Measurements from ENCODE around the gene FTSJ1.
"Not testable (repeated sequence)": the region's sequence is repeated elsewhere in the genome, so short reads cannot be mapped to it uniquely, and the experiment has no call there.

The FTSJ1 gene

DNA sequence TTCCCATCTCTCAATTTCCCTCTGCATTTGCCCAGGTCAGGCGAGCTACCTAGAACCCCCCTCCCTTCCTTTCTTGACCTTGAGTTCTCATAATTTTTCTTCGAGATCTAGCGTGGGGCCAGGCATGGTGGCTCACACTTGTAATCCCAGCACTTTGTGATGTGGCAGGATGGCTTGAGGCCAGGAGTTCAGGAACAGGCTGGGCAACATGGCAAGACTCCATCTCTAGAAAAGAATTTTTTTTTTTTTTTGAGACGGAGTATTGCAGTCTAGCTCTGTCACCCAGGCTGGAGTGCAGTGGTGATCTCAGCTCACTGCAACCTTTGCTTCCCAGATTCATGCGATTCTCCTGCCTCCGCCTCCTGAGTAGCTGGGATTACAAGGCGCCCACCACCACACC, 28.3 kb downstream of the FTSJ1 start:
- no peak for DNase-seq

DNA sequence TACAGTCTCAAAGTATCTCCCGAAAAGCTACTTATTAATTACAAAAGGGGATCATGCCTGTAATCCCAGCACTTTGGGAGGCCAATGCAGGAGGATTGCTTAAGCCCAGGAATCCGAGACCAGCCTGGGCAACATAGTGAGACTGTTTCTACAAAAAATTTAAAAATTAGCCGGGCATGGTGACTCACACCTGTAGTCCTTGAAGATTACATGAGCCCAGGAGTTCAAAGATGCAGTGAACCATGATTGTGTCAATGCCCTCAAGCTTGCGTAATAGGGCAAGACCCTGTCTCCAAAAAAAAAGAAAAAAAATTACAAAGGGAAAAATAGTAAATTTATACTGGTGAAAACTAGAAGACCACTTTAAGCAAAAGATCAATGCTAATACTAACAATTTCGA, 29.5 kb downstream of the FTSJ1 start:
- DNase-seq, result no peak

DNA sequence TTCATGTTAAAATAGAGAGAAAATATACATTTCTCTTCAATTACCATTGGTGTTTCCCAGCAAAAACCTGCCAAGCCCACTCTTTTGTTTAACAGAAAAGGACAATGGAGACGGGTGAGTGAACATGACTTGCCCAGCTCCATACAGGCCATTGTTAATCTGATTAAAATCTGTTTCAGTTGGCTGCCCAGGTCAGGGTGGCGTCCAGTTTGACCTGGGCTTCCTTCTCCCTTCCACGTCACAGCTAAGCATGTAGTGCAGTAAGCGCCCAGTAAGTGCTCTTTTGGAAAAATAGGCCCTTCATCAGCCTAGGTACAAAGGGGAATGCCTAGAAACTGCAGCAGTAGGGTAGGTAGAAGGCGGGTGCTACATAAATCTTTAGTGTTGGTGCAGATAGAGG, 31.2 kb downstream of the FTSJ1 start:
- DNase-seq, result no peak

DNA sequence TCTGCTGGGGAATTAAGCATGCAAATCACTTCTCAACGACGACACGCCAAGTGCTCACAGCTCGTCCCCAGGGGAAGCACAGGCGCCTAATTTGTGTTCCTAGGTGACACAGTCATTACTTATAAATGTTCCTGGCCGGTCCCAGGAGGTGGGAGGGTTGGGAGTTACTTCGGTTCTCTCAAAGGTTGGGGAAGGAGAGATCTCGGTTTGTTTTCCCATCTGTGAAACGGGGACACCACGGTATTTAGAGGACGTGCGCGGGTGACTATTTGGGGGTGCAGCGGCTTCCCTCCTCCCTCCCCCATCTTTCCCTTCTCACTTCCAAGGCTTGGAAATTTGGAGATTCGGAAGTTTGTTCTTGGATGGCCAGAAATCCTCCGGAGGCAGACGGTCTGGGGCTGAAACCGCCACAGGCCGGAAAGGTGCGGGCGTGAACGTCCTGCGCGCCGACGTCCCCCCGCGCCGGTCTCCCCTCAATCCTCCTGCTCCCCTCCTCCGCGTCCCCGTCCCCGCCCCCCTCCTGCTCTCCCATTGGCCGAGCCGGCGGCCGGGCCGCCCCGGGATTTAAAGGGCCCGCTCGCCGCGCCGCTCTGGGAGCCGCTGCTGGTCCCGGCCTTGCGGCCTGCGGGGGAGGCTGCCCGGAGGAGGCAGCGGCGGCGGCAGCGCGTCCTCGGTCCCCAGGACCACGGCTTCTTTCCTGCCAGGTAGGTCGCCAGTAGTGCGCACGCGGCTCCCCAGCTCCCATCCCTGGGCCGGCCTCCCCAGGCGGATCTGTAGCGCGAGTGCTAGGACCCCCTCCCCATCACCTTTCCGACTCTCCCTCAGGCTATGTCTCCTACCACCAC, 32.6 kb downstream of the FTSJ1 start, which contains the start of gene PORCN:
PORCN (plus strand) TSS at position 593 of the 845 bp plus-strand sequence. CDS start 829 bp downstream, outside the sequence.
- DNase-seq, result peak; percentile 83

DNA sequence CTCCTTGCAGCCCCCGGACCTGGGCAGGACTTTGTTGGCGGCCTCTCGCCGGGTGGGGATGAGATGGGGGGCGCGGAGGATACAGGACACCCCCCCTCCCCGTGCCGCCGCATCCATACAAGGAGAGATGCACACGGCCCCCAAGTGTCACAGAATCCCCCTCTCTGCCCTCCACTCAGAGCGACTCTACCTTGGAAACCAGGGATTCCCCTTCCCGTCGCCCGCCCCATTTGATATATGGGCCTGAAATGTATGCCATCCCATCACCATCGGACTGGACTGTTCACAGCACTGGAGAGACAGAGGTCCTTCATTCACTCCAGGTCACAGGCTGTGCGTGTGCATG, 33.2 kb downstream of the FTSJ1 start:
- DNase-seq, result no peak

DNA sequence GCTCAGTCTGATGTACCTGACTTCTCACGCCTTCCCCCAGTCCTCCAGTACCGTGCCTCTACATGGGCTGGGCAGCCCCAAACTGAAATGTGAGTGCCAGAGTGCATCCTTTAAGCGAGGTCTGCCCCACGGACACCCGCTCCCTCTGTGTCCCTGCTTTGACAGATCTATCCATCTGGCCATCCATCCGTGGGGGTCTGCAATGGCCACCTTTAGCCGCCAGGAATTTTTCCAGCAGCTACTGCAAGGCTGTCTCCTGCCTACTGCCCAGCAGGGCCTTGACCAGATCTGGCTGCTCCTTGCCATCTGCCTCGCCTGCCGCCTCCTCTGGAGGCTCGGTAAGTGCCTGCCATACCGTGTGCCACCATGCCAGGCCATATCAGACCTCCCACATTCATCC, 33.6 kb downstream of the FTSJ1 start:
- DNase-seq, result no peak

DNA sequence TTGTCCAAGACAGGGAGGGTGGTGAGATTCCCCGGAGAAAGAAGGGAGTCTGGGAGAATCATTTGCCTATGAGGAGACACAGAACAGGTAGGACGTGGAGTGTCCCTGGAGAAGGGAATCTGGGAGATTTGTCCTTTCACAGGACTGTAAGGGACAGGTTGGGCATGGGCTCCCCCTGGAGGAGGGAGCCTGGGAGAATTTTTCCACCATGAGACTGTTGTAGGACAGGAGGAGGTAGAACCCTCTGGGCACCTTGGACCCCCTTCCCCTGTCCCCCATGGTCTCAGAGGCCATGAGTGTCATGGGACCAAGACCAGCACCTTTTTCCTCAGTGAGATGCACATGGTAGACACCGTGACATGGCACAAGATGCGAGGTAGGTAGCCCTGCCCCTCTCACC, 35.6 kb downstream of the FTSJ1 start:
- DNase-seq, result no peak

DNA sequence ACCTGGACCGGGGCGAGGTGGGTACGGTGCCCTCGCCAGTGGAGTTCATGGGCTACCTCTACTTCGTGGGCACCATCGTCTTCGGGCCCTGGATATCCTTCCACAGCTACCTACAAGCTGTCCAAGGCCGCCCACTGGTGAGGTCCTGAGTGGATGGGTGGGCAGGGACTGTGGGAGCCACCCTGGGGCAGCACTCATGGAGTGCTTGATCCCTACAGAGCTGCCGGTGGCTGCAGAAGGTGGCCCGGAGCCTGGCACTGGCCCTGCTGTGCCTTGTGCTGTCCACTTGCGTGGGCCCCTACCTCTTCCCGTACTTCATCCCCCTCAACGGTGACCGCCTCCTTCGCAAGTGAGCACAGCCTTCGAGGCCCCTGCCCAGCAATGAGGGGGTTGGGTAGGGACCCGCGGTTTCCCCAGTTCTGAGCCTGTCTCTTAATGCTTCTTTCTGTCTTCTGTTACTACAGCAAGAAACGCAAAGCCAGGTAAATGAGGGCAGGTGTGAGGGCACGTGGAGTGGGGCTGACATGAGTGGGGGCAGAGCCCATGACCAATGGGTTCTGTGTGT, 36.5 kb downstream of the FTSJ1 start:
- DNase-seq, result no peak

DNA sequence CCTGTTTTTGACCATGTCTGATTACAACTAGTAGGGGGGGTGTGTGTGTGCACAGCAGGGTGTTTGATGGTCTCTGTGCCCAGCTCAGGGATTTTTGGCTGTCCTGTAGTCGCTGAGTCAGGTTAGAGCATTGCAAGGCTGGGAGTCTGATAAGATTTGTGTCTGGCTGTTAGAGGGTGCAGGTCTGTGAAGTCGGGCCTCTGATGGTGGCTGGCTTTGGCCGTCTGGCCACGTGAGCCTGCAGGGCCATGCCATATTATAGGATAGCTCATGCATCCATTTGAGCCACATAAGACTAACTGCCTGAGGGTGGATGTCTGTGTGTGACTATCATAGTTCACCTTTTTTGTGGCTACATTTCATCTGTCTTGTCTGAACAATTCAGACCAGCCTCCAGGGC, 37.7 kb downstream of the FTSJ1 start:
- DNase-seq, result no peak

DNA sequence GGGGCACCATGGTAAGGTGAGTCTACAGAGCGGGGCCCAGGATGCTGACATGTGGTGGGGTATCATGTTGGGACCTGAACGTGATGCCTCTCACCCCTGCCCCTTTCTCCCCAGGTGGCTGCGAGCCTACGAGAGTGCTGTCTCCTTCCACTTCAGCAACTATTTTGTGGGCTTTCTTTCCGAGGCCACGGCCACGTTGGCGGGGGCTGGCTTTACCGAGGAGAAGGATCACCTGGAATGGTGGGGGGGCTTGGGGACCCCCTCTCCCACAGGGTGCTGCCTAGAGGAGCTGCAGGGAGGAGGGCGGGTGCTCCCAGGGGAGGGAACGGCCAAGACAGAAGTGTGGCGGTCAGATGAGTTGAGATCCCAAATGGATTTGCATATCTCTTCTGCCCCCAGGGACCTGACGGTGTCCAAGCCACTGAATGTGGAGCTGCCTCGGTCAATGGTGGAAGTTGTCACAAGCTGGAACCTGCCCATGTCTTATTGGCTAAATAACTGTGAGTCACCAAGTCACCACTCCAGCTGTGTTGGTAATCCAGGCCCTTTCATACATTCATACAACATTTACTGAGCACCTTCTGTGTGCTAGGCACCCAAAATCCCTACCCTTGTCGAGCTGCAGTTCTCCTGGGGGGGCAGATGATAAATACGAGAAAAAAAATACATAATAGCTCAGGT, 38.3 kb downstream of the FTSJ1 start:
- no peak for DNase-seq

DNA sequence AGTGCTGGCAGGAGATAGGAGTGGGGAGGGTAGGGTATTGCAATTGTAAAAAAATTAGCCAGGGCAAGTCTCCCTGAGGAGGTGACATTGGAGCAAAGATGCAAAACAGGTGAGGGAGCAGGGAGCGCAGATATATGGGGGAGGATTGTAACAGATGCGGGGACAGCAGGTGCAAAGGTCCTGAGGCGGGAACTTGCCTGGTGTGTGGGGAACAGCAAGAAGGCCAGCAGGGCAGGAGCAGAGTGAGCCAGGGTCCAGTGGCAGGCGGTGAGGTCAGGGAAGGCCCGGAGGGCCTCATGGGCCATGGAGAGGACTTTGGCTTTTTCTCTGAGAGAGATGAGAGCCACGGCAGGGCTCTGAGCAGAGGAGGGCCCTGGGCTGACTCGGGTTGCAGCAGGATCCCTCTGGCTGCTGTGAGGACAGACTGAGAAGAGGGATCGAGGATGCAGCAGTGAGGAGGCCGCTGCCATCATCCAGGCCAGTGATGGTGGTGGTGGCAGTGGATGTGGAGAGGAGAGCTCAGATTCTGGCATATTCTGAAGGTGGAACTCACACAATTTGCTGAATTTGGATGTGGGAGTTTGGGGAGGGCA, 39.0 kb downstream of the FTSJ1 start:
- DNase-seq, result no peak

DNA sequence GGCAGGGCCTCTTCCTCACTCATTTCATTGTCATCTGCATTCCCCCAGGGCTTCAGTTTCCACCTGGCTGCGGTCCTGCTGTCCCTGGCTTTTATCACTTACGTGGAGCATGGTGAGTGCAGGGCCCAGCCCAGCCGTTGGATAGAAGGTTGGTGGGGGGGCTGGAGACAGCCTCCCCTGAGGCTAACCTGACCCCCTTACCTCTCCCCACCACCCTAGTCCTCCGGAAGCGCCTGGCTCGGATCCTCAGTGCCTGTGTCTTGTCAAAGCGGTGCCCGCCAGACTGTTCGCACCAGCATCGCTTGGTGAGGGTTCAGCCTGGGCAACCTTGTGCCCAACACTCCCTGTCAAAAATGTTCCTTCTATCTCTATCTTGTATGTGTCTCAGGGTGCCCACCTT, 39.8 kb downstream of the FTSJ1 start:
- no peak for DNase-seq

DNA sequence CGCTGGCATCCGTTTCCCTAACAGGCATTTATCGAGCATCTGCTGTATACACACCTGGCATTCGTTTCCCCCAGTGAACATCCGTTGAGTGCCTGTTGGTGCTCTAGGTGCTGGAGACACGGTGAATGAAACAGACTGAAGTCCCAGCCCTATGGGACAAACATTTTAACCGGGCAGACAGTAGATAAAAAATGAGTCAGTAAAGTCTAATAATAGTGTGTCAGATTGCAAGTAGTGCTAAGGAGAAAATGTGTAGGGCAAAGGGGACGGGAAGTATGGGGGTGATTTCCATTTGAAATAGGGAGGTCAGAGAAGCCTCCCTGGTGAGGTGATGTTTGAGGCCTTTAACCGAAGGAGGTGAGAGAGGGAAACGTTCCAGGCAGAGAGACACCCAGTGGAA, 40.3 kb downstream of the FTSJ1 start:
- DNase-seq, result no peak

DNA sequence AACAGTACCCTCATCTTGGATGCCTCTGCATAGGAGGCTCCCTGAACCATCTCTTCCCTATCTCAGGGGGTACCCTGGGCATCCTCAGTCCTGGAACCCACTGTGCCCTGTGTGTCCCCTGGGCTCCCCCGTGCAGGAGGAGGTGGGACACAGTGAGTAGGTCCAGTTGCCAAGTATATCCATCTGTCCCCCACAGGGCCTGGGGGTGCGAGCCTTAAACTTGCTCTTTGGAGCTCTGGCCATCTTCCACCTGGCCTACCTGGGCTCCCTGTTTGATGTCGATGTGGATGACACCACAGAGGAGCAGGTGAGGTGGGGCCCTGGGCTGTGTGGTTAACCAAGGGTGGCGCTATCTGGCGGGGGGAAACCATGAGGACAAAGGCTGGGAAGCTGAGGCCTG, 41.0 kb downstream of the FTSJ1 start:
- no peak for DNase-seq

DNA sequence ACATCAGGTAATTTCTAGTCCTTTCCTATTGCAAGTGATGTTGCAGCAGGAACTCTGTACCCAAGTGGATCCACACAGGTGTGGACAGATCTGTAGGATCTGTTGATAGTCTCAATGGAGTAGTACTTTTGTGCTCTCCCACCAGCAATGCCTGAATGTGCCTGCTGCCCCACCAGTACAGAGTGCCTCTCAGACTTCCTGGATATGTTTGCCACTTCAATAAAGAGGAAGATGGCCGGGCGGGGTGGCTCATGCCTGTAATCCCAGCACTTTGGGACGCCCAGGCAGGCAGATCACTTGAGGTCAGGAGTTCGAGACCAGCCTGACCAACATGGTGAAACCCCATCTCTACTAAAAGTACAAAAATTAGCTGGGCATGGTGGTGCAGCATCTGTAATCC, 43.5 kb downstream of the FTSJ1 start:
- DNase-seq, result not testable (repeated sequence)

DNA sequence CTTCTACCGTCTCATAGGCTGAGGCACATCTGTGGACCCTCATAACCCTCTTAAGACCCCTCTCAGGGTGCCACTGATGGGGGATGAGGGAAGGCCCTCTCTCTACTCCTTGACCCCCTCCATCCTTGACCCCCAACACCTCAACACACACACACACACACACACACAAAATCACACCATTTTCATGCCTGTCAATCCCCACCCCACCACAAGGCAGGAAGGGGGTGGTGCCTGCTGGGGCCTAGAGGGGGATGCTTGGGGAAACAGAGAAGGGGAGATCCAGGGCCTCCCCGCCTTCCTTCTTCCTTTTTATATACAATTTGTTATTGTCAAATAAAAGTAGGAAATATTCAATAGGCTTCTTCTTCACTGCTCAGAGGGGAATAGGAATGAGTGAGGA, 44.5 kb downstream of the FTSJ1 start:
- DNase-seq, result no peak

DNA sequence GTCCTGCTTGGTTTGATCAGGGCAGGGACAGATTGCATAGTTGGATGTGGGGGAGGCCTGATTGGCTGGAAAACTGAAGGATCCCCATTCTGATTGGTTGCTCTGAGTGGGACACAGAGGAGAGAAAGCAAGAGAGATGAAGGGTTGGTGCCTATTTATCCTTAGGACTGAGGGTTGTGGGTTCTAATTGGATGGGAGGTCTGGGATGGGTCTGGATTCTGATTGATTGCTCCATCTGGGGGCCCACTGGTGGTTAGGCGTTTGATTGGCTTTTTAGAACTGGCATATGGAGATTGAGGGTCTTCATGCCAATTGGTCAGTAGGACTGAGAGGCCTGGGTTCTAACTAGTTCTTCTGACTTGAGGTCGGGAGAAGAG, 45.0 kb downstream of the FTSJ1 start:
- DNase-seq, result no peak

DNA sequence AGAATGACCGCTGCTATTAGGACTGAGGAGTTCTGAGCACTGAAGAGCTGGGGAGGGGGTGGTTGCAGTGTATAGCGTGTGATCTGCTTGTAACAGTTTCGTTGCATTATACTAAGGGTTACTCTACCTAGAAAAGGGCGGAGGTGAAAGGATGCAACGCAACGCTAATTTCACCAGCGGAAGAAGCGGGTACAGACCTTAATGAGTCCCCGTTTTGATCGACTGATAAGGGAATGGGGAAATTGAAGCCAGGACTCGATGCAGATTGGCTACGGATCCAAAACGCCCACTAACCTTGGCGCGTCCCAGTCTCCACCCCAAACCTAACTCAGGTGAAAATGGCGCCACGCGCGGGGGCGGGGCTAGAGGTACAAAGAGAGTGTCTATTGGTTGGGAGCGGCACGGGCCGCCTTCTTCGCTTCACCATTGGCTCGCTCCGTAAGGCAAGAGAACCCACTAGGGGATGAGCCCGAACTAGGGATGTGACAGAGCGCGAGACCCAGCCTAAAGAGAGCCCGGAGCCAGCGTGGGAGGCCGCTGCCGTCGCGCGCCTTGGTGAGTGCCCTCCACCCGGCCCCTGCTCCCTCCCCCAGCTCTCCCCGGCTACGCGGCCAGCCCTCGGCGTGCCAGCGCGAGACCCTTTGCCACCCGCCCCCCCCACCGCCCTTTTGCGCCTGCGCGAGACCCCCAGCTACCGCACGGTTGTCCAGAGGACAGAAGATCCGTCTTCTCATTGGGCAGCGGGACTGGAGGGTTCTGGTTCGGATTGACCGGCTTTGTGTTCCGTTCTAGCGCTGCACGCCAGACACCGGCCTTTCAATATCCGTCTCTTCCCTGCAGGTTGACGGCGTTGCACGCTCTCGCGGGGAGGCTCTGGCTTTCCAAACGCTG, 45.6 kb downstream of the FTSJ1 start, which contains the start of gene EBP:
EBP (plus strand) TSS at position 456 of the 891 bp plus-strand sequence. CDS start 1,964 bp downstream, outside the sequence.
- peak; percentile 96 for DNase-seq

DNA sequence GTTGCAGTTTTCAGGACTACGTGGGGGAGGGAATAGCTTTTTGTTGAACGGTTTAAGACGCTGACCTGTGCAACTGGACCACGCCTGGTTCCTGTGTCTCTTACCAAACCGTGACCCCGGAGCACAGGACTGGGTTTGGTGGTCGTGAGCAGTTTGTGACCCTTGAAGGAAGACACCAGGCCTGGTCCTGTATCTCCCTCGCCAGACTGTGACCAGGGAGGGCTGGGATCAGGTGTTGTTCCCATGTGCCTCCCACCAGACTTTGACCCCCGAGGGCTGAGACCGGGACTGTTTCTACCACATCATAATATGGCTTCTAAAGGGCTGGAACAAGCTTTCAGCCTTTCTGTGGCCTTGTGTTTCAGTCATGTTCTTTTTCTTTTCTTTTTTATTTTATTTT, 46.3 kb downstream of the FTSJ1 start:
- no peak for DNase-seq

DNA sequence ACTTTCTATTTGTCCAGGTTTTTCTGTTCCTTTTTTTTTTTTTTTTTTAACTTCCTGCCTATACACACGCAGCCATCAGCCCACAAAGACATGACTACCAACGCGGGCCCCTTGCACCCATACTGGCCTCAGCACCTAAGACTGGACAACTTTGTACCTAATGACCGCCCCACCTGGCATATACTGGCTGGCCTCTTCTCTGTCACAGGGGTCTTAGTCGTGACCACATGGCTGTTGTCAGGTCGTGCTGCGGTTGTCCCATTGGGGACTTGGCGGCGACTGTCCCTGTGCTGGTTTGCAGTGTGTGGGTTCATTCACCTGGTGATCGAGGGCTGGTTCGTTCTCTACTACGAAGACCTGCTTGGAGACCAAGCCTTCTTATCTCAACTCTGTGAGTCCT, 47.7 kb downstream of the FTSJ1 start:
- no peak for DNase-seq

DNA sequence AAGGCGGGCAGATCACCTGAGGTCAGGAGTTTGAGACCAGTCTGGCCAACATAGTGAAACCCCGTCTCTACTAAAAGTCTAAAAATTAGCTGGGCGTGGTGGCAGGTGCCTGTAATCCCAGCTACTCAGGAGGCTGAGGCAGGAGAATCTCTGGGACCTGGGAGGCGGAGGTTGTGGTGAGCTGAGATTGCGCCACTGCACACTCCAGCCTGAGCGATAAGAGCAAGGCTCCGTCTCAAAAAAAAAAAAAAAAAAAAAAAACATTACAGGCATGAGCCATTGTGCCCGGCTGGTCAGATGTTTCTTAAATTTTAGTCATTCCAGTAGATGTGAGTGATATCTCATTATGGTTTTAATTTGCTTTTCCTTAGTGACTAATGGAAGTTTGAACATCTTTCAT, 49.9 kb downstream of the FTSJ1 start:
- not testable (repeated sequence) for DNase-seq

DNA sequence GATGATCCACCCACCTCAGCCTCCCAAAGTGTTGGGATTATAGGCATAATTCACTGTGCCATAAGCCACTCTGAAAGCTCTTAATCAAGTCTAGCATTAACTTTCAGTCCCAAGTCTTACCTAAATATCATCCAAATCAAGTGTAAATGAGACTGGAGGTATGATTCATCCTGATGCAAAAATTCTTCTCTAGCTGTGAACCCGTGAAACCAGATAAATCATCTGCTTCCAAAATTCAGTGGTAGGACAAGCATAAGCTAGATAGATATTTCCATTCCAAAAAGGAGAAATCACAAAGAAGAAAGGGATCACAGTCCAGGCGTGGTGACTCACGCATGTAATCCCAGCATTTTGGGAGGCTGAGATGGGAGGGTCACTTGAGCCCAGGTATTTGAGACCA, 54.7 kb downstream of the FTSJ1 start:
- no peak for DNase-seq
